22Rv1 (cell line): ENCODE data around the gene GDF7.

Source experiments
- ZFX ChIP-seq: fragments of 450-650 bp; IDR thresholded peaks from 2 replicates; pipeline ENCODE4 v1.6.1; 2017; ENCODE audit warnings: antibody characterized with exemption, borderline replicate concordance
- TF ChIP-seq, protein P1 (sequence below): fragments of 450-650 bp; IDR thresholded peaks from 2 replicates; pipeline ENCODE4 v1.5.1; 2017; ENCODE audit warnings: mild to moderate bottlenecking

DNA sequence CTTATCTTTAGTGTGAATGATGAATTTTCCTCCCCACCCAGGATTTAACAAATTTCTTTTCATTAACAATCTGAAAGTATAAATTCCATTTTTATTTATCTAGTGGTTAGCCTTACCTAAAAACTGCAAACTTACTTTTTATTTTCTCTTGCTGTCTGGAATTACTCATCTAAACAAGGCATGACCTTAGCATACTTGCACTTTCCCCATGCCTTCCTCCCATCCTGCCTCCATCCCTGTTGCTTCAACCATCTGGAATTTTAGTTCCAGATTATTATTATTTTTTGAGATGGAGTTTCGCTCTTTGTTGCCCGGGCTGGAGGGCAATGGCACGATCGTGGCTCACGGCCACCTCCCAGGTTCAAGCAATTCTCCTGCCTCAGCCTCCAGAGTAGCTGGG is 35.6 kb downstream of the GDF7 start:
- TF ChIP-seq, protein P1, sequence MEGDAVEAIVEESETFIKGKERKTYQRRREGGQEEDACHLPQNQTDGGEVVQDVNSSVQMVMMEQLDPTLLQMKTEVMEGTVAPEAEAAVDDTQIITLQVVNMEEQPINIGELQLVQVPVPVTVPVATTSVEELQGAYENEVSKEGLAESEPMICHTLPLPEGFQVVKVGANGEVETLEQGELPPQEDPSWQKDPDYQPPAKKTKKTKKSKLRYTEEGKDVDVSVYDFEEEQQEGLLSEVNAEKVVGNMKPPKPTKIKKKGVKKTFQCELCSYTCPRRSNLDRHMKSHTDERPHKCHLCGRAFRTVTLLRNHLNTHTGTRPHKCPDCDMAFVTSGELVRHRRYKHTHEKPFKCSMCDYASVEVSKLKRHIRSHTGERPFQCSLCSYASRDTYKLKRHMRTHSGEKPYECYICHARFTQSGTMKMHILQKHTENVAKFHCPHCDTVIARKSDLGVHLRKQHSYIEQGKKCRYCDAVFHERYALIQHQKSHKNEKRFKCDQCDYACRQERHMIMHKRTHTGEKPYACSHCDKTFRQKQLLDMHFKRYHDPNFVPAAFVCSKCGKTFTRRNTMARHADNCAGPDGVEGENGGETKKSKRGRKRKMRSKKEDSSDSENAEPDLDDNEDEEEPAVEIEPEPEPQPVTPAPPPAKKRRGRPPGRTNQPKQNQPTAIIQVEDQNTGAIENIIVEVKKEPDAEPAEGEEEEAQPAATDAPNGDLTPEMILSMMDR, result no peak
- TF ChIP-seq ZFX, result no peak
